Stimulated activated effector memory CD8-positive, alpha-beta T cell treated with anti-CD3 and anti-CD28 coated beads, Interleukin-12 subunit alpha, Interleukin-12 subunit beta, amount 100 ng/mL, for 72 hours (primary cell): Measurements from ENCODE around the gene RGS7.
"Not testable (repeated sequence)": the region's sequence is repeated elsewhere in the genome, so short reads cannot be mapped to it uniquely, and the experiment has no call there.

Experiments
- ATAC-seq: fragments of 150-1000 bp; cut with Tn5 transposase; 2 replicates; pipeline ENCODE4 v1.10.0; 2021
- DNase-seq, 2 donors: peaks; one replicate each; pipeline ENCODE4 v3.0.0; 2021 to 2022; ENCODE audit warnings: low spot score in 2 of 2
- H3K27ac Mint-ChIP-seq: one replicate; pipeline ENCODE4 v1.8.0; 2022; ENCODE audit warnings: mild to moderate bottlenecking, mixed read lengths
- H3K36me3 Mint-ChIP-seq: one replicate; pipeline ENCODE4 v1.8.0; 2022; ENCODE audit warnings: mild to moderate bottlenecking, mixed read lengths
- H3K4me1 Mint-ChIP-seq: one replicate; pipeline ENCODE4 v1.8.0; 2022; ENCODE audit warnings: mixed read lengths
- H3K4me3 Mint-ChIP-seq: one replicate; pipeline ENCODE4 v1.8.0; 2022; ENCODE audit warnings: mild to moderate bottlenecking, mixed read lengths
- H3K9me3 Mint-ChIP-seq: one replicate; pipeline ENCODE4 v1.8.0; 2022; ENCODE audit warnings: mixed read lengths

The RGS7 gene

DNA sequence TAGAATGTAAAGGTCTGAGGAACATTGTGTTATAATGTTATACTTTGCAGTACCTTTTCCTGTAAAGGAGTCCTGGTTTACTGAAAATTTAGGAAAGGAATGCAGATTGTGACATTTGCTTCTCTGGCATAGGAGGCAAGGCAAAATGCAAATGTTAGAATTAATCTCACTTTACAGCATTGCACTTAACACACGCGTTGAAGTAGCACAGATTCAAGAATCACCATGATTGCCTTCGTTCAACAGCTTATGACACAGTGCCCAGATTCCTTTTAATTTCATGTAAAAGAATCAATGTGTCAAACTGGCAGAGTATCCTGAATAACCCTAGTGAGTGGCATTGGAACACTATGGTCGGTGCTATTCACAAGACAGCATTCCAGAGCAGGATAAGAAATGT is 47.4 kb downstream of the RGS7 start:
- no peak for ATAC-seq
- no peak for DNase-seq
- peaks cover 7% of the 10 kb centered on the region for H3K9me3 Mint-ChIP-seq
- H3K4me3 Mint-ChIP-seq = no peak overlapping the region
- no peak overlapping the region for H3K27ac Mint-ChIP-seq
- no peaks in the 10 kb centered on the region for H3K36me3 Mint-ChIP-seq
- H3K4me1 Mint-ChIP-seq = no peaks in the 10 kb centered on the region

DNA sequence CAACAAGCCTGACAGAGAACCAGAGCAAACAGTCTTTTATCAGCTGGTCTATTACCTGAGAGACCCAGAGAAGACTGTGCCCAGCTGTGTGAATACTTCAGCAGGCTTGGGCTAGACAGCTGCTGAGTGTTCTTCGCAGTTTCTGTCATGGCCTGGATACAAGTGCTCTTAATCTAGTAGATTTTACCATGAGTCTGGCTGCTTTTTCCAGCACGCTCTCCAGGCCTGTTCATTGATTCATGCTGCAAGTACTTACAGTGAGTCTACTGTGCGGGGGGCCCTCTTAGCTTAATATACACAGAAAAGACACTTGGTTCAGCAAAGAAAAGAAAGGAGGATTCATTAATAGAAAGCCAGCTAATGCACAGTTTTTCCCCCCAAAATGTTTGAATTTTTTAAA is 48.5 kb downstream of the RGS7 start:
- H3K27ac Mint-ChIP-seq = no peak overlapping the region
- H3K4me1 Mint-ChIP-seq = no peaks in the 10 kb centered on the region
- peaks cover 7% of the 10 kb centered on the region for H3K9me3 Mint-ChIP-seq
- H3K36me3 Mint-ChIP-seq = no peaks in the 10 kb centered on the region
- no peak for ATAC-seq
- no peak for DNase-seq
- H3K4me3 Mint-ChIP-seq = no peak overlapping the region

- H3K4me1 Mint-ChIP-seq = no peaks in the 10 kb centered on the region
- H3K36me3 Mint-ChIP-seq = no peaks in the 10 kb centered on the region
- DNase-seq (no peak), ATAC-seq (no peak)
- no peak overlapping the region for H3K27ac Mint-ChIP-seq
- H3K4me3 Mint-ChIP-seq = no peak overlapping the region
- H3K9me3 Mint-ChIP-seq = peaks cover 11% of the 10 kb centered on the region
Observed at GRCh38 chr1:241308011-241308410, 49.0 kb downstream of the RGS7 start.

- no peak overlapping the region for H3K27ac Mint-ChIP-seq
- H3K4me1 Mint-ChIP-seq = no peaks in the 10 kb centered on the region
- no peak overlapping the region for H3K4me3 Mint-ChIP-seq
Observed at GRCh38 chr1:241306125-241306790, 50.7 kb downstream of the RGS7 start.

DNA sequence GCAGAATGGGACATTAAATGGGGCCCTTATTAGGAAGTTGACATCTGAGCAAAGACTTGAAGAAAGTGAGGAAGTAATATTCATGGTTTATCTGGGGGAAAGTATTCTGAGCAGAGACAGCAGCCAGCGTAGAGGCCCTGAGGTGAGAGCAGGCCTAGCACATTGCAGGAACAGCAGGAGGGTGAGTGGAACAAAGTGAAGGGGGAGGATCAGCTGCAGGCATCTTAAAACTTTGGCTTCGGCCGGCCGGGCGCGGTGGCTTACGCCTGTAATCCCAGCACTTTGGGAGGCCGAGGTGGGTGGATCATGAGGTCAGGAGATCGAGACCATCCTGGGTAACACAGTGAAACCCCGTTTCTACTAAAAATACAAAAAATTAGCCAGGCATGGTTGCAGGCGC is 55.0 kb downstream of the RGS7 start:
- not testable (repeated sequence) for ATAC-seq, H3K27ac Mint-ChIP-seq, H3K4me3 Mint-ChIP-seq, DNase-seq, H3K9me3 Mint-ChIP-seq, H3K36me3 Mint-ChIP-seq, H3K4me1 Mint-ChIP-seq

More at GRCh38 chr1:241306125-241306790, 50.7 kb downstream of the RGS7 start:
- ATAC-seq (no peak), DNase-seq (no peak)
- no peaks in the 10 kb centered on the region for H3K36me3 Mint-ChIP-seq
- H3K9me3 Mint-ChIP-seq = peaks cover 12% of the 10 kb centered on the region

DNA sequence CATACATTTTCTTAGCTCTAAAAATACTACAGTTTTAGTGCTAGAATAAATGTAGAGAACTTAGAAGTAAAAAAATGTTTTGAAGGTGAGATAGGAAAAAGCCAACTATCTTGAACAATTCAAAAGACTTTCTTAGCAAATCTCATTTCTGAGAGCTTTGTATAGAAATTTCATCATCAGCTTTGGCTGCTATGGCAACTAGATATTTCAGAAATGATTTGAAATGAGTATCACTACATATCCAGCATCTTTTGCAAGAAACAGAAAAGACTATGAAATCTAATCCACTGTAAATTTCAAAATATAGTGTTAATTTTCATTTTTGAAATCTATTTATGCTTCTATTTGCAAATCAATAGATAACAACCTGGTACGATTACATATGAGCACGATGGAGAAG is 57.7 kb downstream of the RGS7 start:
- Mint-ChIP-seq H3K4me1 (no peaks in the 10 kb centered on the region), H3K9me3 (peaks cover 15% of the 10 kb centered on the region), H3K4me3 (no peak overlapping the region), H3K36me3 (no peaks in the 10 kb centered on the region), H3K27ac (no peak overlapping the region)
- DNase-seq (no peak), ATAC-seq (no peak)

DNA sequence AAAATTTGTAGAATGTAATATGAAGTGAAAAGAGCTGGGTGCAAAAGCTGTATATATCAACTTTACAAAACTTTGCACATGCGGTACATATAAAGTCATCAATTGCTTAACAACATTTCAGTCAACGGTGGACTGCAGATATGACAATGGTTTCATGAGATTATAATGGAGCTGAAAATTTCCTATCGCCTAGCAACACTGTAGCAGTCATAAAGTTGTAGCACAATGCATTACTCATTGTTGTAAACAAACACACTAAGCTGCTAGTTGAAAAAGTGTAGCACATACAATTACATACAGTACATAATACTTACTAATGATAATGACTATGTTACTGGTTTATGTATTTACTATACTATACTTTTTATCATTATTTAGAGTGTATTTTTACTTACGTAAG is 64.0 kb downstream of the RGS7 start:
- no peaks in the 10 kb centered on the region for H3K36me3 Mint-ChIP-seq
- no peak overlapping the region for H3K4me3 Mint-ChIP-seq
- H3K27ac Mint-ChIP-seq = no peak overlapping the region
- ATAC-seq (no peak), DNase-seq (no peak)
- no peaks in the 10 kb centered on the region for H3K4me1 Mint-ChIP-seq
- H3K9me3 Mint-ChIP-seq = peaks cover 12% of the 10 kb centered on the region

DNA sequence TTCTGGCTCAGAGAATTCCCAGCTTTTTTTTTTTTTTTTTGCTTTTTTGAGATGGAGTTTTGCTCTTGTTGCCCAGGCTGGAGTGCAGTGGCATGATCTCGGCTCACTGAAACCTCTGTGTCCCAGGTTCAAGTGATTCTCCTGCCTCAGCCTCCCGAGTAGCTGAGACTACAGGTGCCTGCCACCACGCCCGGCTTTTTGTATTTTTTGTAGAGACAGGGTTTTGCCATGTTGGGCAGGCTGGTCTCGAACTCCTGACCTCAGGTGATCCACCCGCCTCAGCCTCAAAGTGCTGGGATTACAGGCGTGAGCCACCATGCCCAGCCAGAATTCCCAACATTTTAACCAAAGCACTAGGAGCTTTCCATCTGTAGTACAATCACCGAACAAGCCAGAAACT is 65.5 kb downstream of the RGS7 start:
- ATAC-seq, H3K4me1 Mint-ChIP-seq, DNase-seq, H3K4me3 Mint-ChIP-seq, H3K27ac Mint-ChIP-seq, H3K36me3 Mint-ChIP-seq: not testable (repeated sequence)
- peaks cover 16% of the 10 kb centered on the region for H3K9me3 Mint-ChIP-seq

DNA sequence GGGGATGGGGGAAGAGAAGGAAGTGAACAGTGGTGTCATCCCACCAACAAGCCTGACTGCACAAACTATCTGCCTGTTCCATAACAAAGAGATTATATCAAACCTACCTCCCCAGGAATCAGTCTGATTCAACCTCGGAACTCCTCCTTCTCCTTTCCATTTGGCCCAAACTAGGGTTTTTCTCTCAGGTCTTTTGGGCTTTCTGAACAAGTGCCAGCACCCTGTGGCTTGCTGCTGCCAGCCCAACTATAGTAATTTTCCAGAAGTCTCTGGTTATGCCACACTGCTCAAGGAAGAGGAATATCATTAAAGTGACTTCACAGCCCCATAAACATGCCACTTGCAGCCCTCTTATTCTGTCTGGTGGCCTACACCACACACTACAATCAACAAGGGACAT is 70.5 kb downstream of the RGS7 start:
- Mint-ChIP-seq H3K4me1 (no peaks in the 10 kb centered on the region), H3K36me3 (no peaks in the 10 kb centered on the region), H3K9me3 (peaks cover 33% of the 10 kb centered on the region), H3K4me3 (no peak overlapping the region), H3K27ac (no peak overlapping the region)
- ATAC-seq = no peak
- no peak for DNase-seq

GRCh38 chr1:241276391-241276790 is 80.6 kb downstream of the RGS7 start:
- peaks cover 14% of the 10 kb centered on the region for H3K9me3 Mint-ChIP-seq
- ATAC-seq = no peak
- no peaks in the 10 kb centered on the region for H3K4me1 Mint-ChIP-seq
- no peak overlapping the region for H3K4me3 Mint-ChIP-seq
- DNase-seq = no peak
- no peak overlapping the region for H3K27ac Mint-ChIP-seq
- no peaks in the 10 kb centered on the region for H3K36me3 Mint-ChIP-seq

GRCh38 chr1:241275981-241276380 is 81.0 kb downstream of the RGS7 start:
- no peak for DNase-seq
- Mint-ChIP-seq H3K4me3 (no peak overlapping the region), H3K4me1 (no peaks in the 10 kb centered on the region), H3K9me3 (peaks cover 14% of the 10 kb centered on the region), H3K36me3 (no peaks in the 10 kb centered on the region), H3K27ac (no peak overlapping the region)
- ATAC-seq = no peak

- Mint-ChIP-seq H3K36me3 (no peaks in the 10 kb centered on the region), H3K4me1 (no peaks in the 10 kb centered on the region), H3K4me3 (no peak overlapping the region), H3K27ac (no peak overlapping the region), H3K9me3 (peaks cover 14% of the 10 kb centered on the region)
- DNase-seq = no peak
- ATAC-seq = no peak
Observed at GRCh38 chr1:241275226-241275625, 81.8 kb downstream of the RGS7 start.

DNA sequence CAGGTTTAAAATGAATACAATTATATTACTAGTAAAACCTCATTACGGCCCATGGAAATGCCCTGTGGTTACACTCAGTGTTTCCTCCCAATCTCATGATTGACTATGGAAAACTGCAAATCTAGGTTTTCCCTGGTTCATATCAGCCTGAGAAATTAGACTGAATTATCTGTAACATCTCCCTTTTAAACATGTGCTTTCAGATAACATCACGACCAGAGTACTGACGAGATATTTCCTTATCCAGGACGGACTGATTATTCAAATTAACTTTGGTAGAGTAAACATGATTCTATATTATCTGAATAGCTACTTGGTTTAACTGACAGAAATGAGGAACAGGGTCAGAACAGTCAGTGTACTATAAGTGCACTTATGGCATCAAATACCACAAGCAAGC is 82.3 kb downstream of the RGS7 start:
- Mint-ChIP-seq H3K9me3 (peaks cover 17% of the 10 kb centered on the region), H3K36me3 (no peaks in the 10 kb centered on the region), H3K4me3 (no peak overlapping the region), H3K4me1 (no peaks in the 10 kb centered on the region), H3K27ac (no peak overlapping the region)
- ATAC-seq = no peak
- DNase-seq = no peak

DNA sequence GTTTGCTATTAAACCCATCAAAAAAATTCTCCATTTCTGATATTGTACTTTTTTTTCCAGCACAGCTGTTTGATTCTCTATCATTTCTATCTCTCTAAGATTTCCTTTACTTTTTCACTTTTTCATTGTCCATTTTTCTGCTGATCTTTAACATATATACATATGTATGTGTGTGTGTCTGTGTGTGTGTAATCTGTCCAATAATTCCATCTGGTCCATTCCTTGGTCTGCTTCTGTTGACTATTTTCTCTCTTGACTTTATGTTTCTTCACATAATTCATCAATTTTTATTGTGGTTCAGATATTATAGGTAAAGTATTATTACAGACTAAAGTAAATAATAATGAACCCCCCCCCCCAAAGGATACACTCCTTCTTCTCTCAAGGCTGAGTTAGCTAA is 84.2 kb downstream of the RGS7 start:
- no peak overlapping the region for H3K4me3 Mint-ChIP-seq
- no peak for ATAC-seq
- no peaks in the 10 kb centered on the region for H3K36me3 Mint-ChIP-seq
- no peaks in the 10 kb centered on the region for H3K4me1 Mint-ChIP-seq
- H3K9me3 Mint-ChIP-seq = peaks cover 9% of the 10 kb centered on the region
- no peak overlapping the region for H3K27ac Mint-ChIP-seq
- no peak for DNase-seq

DNA sequence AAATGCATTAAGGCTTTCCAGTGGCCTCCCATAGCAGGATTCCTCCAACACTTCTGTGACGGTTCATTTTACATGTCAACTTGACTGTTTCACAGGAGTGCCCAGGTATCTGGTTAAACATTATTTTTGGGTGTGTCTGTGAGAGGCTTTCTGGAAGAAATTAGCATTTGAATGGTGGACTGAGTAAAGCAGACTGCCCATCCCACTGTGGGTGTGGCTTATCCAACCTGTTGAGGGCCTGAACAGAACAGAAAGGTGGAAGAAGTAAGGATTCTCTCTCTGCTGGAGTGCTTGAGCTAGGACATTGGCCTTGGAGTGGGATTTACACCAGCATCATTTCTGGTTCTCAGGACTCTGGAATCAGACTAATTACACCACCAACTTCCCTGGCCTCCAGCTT is 85.6 kb downstream of the RGS7 start:
- Mint-ChIP-seq H3K9me3 (peaks cover 14% of the 10 kb centered on the region), H3K36me3 (no peaks in the 10 kb centered on the region), H3K4me3 (no peak overlapping the region), H3K4me1 (no peaks in the 10 kb centered on the region), H3K27ac (no peak overlapping the region)
- ATAC-seq = no peak
- no peak for DNase-seq

DNA sequence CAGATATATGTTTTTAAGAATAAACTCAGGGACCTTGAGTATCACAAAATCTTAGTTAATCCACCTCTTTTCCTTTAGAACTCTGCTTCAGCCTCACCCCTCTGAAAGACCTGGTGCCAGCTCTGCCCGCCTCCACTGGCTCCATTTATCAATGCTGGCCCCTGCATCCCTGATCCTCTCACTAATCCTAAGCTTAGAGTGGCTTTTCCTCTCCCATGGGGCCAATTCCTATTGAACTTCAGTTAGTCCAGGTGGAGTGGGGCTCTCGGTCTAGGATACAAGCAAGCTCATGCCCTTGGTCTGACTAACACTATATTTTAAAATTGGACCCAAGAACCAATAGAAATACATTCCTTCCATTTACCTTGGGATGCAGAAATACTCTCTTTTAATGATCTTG is 87.0 kb downstream of the RGS7 start:
- Mint-ChIP-seq H3K9me3 (peaks cover 18% of the 10 kb centered on the region), H3K4me3 (no peak overlapping the region), H3K4me1 (no peaks in the 10 kb centered on the region), H3K36me3 (no peaks in the 10 kb centered on the region), H3K27ac (no peak overlapping the region)
- no peak for ATAC-seq
- no peak for DNase-seq

DNA sequence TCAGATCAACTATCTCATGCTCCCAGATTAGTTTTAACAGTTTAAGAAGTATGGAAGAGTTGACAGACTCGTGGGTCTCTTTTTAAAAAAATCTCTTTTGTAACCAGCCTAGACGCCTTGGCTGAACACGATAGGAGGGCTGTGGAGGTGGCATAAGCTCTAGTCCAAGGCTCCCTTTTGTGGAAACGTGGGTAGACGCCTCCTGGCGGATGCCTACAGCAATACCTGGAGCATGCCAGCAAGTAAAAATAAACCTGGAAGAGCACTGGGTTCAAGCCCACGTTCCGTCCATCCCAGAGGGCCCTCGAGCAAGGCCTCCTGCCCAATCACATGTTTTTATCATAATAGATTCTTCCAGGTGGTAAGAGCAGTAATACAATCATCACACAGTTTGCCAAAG is 87.9 kb downstream of the RGS7 start:
- no peaks in the 10 kb centered on the region for H3K4me1 Mint-ChIP-seq
- ATAC-seq (no peak), DNase-seq (no peak)
- H3K9me3 Mint-ChIP-seq = peaks cover 19% of the 10 kb centered on the region
- no peak overlapping the region for H3K27ac Mint-ChIP-seq
- no peaks in the 10 kb centered on the region for H3K36me3 Mint-ChIP-seq
- H3K4me3 Mint-ChIP-seq = no peak overlapping the region
